NCI-H1048 (cell line): ENCODE results near the gene MAGEL2.

ENCODE experiments used
- DNase-seq: peaks from one replicate; lab custom pipeline; 2025; lab: John Stamatoyannopoulos, UW

The MAGEL2 gene

GRCh38 chr15:23647421-23648370 is at the start of gene MAGEL2:
Gene MAGEL2, minus strand, starts transcription at chr15:23647867. Its CDS starts 125 bp downstream, at chr15:23647742.
- no peak for DNase-seq

- no peak for DNase-seq
These were observed 47.6 kb upstream of the MAGEL2 start for GRCh38 chr15:23695282-23695681.

GRCh38 chr15:23694592-23694991 is 46.9 kb upstream of the MAGEL2 start:
- no peak for DNase-seq

GRCh38 chr15:23690450-23690852 is 42.8 kb upstream of the MAGEL2 start:
- DNase-seq, result no peak

GRCh38 chr15:23690015-23690414 is 42.3 kb upstream of the MAGEL2 start:
- no peak for DNase-seq

GRCh38 chr15:23687143-23687470 is 39.4 kb upstream of the MAGEL2 start, which contains the start of gene NDN:
Gene NDN, minus strand, starts transcription at chr15:23687305. Its CDS starts 88 bp downstream, at chr15:23687217.
- DNase-seq, result no peak

- DNase-seq, result no peak
These were observed 38.9 kb upstream of the MAGEL2 start for GRCh38 chr15:23686466-23687142.

GRCh38 chr15:23671481-23671880 is 23.8 kb upstream of the MAGEL2 start:
- no peak for DNase-seq

GRCh38 chr15:23670970-23671369 is 23.3 kb upstream of the MAGEL2 start:
- DNase-seq, result no peak

GRCh38 chr15:23663232-23663631 is 15.6 kb upstream of the MAGEL2 start:
- DNase-seq, result no peak

GRCh38 chr15:23648920-23649515 is 1.4 kb upstream of the MAGEL2 start:
- no peak for DNase-seq

GRCh38 chr15:23647001-23647295 is 719 bp downstream of the MAGEL2 start:
- no peak for DNase-seq

- no peak for DNase-seq
These were observed 1.3 kb downstream of the MAGEL2 start for GRCh38 chr15:23646165-23647000.

GRCh38 chr15:23645371-23646164 is 2.1 kb downstream of the MAGEL2 start:
- DNase-seq, result no peak

- no peak for DNase-seq
These were observed 2.8 kb downstream of the MAGEL2 start for GRCh38 chr15:23644829-23645228.

GRCh38 chr15:23642413-23643044 is 5.1 kb downstream of the MAGEL2 start:
- peak; percentile 18 for DNase-seq

- DNase-seq, result no peak
These were observed 13.5 kb downstream of the MAGEL2 start for GRCh38 chr15:23634181-23634580.

GRCh38 chr15:23629234-23629805 is 18.3 kb downstream of the MAGEL2 start:
- DNase-seq, result no peak

- no peak for DNase-seq
These were observed 18.9 kb downstream of the MAGEL2 start for GRCh38 chr15:23628612-23629233.

- no peak for DNase-seq
These were observed 31.1 kb downstream of the MAGEL2 start for GRCh38 chr15:23616536-23616935.
